ENCODE measurements around the gene PARD6A. TPM values are rescaled to one million over a fixed set of nuclear protein-coding genes. Genes with fewer than 3 reads are reported as not detected.

Gene PARD6A, protein sequence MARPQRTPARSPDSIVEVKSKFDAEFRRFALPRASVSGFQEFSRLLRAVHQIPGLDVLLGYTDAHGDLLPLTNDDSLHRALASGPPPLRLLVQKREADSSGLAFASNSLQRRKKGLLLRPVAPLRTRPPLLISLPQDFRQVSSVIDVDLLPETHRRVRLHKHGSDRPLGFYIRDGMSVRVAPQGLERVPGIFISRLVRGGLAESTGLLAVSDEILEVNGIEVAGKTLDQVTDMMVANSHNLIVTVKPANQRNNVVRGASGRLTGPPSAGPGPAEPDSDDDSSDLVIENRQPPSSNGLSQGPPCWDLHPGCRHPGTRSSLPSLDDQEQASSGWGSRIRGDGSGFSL
- total RNA-seq (2022; extraction: Qiagen RNA extraction; ENCODE audit: low read depth) = 1.5 to 2.6 TPM (median 2.3 TPM) in 5 replicates

DNA sequence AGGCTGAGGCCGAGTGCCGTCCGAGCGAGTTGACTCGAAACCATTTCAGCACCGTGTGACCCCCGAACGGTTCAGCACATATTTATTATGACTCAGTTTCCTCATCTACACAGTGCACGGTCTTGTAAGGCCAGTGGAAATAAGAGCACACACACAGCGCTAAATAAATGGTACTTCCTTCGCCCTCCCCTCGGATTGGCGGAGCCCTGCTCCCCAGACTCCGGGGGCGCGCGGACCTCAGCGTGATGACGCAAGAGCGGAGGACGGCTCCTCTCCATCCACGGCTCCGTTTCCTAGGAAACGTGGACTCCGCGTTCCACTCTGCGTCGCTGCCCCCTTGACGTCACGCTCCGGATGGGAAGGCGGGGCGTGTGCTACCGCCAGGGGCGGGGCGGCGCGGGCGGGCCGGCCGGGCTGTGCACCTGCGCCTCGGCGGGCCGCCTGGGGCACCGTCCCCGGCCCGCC lies at the start of gene PARD6A:
TSS of gene PARD6A (plus strand) at position 397 of the 465 bp plus-strand sequence. CDS start 79 bp downstream, outside the sequence.

DNA sequence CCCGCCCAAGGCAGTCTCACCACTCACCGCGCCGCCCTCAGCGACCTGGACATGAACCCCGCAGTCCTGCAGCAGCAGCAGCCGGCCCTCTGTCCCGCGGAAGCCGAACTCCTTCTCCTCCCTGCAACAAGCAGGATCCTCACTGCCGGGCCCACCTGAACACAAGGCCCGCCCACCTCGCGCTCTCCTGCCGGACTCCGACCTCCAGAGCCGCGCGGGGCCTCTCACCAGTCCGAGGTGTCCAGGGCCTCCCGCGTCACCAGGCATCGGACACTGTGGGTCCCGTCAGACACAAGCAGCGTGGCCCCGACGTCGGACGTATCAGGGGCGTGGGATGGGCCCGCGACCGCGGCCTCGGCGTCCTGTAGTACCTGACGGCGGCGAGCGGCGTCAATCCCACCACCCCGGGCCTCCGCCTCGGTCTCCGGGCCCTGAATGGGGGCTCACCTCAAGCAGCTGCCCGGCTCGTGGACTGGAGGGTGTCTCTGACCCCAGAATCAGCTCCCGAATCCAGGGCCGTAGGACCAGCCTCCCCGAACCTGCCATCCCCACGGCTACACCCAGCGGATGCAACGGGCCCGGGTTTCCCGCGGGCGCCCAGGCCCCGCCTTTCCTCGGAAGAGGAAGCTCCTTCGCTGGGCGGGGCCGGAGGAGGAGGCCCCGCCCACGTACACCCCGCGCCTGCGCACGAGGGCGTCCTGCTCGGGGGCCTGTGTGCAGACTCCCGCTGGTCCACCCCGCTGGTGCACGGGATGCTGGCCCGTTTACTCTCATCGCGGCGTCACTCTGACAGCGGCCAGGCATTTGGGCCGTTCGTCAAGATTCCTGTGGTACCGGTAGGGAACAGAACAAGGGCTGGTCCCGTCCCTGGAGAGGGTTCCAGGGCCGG lies 841 bp upstream of the PARD6A start, which contains the start of gene ACD:
TSS of gene ACD (minus strand) at position 586 of the 889 bp plus-strand sequence. CDS start at position 546, 40 bp downstream.

DNA sequence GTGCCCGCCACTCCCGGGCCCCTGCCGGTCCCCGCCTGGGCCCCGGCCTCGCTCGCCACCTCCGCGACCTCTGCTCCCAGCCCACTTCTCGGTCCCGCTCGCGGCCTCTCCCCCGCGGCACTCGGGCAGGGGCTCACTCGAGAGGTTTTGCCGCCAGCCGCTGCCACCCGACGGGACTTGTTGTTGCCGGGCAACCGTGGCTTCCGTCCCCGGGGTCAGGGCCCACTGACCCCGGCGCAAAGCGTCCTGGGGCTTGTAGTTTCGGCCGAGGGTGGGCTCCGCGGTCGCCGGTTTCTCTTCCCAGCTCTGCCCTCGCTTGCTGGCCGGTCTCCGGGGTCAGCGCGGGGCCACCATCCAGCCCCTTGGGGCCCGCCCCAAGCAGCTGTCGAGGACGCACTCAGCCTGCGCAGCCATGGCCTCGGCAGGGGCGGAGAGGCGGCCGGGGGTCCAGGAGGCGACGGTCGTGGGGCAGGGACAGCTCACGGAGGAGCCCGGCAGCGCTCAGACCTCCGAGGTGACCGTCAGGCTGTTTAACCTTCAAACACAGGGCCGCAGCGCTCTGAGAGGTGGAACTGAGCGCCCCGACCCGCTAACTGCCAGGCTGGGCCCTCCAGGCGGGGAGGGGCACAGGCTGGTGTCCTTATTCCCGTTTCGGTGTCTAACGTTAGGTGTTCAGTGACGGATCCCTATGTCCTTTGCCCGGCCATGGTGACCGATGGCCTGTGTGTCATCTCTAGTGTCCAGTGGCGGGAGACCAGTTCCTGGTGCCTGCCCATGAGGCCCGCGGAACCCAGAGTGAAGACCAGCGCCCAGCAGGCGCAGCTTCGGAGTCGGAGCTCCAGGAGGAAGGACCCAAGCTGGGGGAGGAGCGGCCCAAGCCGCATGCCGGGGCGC lies 6.0 kb downstream of the PARD6A start, which contains the start of the genes C16orf86 and ENKD1:
TSS of gene C16orf86 (plus strand) at position 256 of the 894 bp plus-strand sequence. CDS start at position 413, 157 bp downstream.
TSS of gene ENKD1 (minus strand) at position 192 of the 894 bp plus-strand sequence. CDS start 308 bp downstream, outside the sequence.

Other genes starting within 250 kb of the PARD6A start
- gene ZDHHC1, start 244.5 kb upstream of the PARD6A start, total RNA-seq (2022; extraction: Qiagen RNA extraction; ENCODE audit: low read depth) = 4.6 to 7.2 TPM (median 6.5 TPM) in 5 replicates
- gene HSD11B2, start 229.8 kb upstream of the PARD6A start, total RNA-seq (2022; extraction: Qiagen RNA extraction; ENCODE audit: low read depth) = 1.3 to 2.1 TPM (median 1.5 TPM) in 5 replicates
- 100 to 117 TPM (median 107 TPM) in 5 replicates for gene ATP6V0D1, start 179.8 kb upstream of the PARD6A start, total RNA-seq (2022; extraction: Qiagen RNA extraction; ENCODE audit: low read depth)
- not detected in 5 replicates for gene AGRP, start 177.4 kb upstream of the PARD6A start, total RNA-seq (2022; extraction: Qiagen RNA extraction; ENCODE audit: low read depth)
- 36.1 to 45.7 TPM (median 40.3 TPM) in 5 replicates for gene RIPOR1, start 132.1 kb upstream of the PARD6A start, total RNA-seq (2022; extraction: Qiagen RNA extraction; ENCODE audit: low read depth)
- gene CTCF, start 98.4 kb upstream of the PARD6A start, total RNA-seq (2022; extraction: Qiagen RNA extraction; ENCODE audit: low read depth) = 33.9 to 35.7 TPM (median 34.2 TPM) in 5 replicates
- 1.3 to 2.1 TPM (median 1.7 TPM) in 5 replicates for gene CARMIL2, start 15.8 kb upstream of the PARD6A start, total RNA-seq (2022; extraction: Qiagen RNA extraction; ENCODE audit: low read depth)
- 31.1 to 35.3 TPM (median 34.4 TPM) in 5 replicates for gene ACD, start 700 bp upstream of the PARD6A start, total RNA-seq (2022; extraction: Qiagen RNA extraction; ENCODE audit: low read depth)
- gene ENKD1, start 5.8 kb downstream of the PARD6A start, total RNA-seq (2022; extraction: Qiagen RNA extraction; ENCODE audit: low read depth) = 7.7 to 12.2 TPM (median 11.1 TPM) in 5 replicates
- 0.12 to 0.14 TPM in 2 of 5 replicates, not detected in the others for gene C16orf86, start 5.9 kb downstream of the PARD6A start, total RNA-seq (2022; extraction: Qiagen RNA extraction; ENCODE audit: low read depth)
- gene GFOD2, start 58.4 kb downstream of the PARD6A start, total RNA-seq (2022; extraction: Qiagen RNA extraction; ENCODE audit: low read depth) = 16.0 to 18.1 TPM (median 16.9 TPM) in 5 replicates
- gene RANBP10, start 145.6 kb downstream of the PARD6A start, total RNA-seq (2022; extraction: Qiagen RNA extraction; ENCODE audit: low read depth) = 7.4 to 9.5 TPM (median 8.3 TPM) in 5 replicates
- 0.29 to 0.53 TPM (median 0.41 TPM) in 5 replicates for gene TSNAXIP1, start 145.9 kb downstream of the PARD6A start, total RNA-seq (2022; extraction: Qiagen RNA extraction; ENCODE audit: low read depth)
- 26.3 to 42.4 TPM (median 39.3 TPM) in 5 replicates for gene THAP11, start 181.4 kb downstream of the PARD6A start, total RNA-seq (2022; extraction: Qiagen RNA extraction; ENCODE audit: low read depth)
- 228 to 243 TPM (median 238 TPM) in 5 replicates for gene NUTF2, start 186.0 kb downstream of the PARD6A start, total RNA-seq (2022; extraction: Qiagen RNA extraction; ENCODE audit: low read depth)
- 25.7 to 30.8 TPM (median 27.4 TPM) in 5 replicates for gene CENPT, start 186.7 kb downstream of the PARD6A start, total RNA-seq (2022; extraction: Qiagen RNA extraction; ENCODE audit: low read depth)
- 44.9 to 65.1 TPM (median 60.7 TPM) in 5 replicates for gene EDC4, start 212.1 kb downstream of the PARD6A start, total RNA-seq (2022; extraction: Qiagen RNA extraction; ENCODE audit: low read depth)
- gene NRN1L, start 223.9 kb downstream of the PARD6A start, total RNA-seq (2022; extraction: Qiagen RNA extraction; ENCODE audit: low read depth) = 0.28 to 0.52 TPM in 2 of 5 replicates, not detected in the others
- 12.7 to 18.9 TPM (median 14.8 TPM) in 5 replicates for gene PSKH1, start 232.3 kb downstream of the PARD6A start, total RNA-seq (2022; extraction: Qiagen RNA extraction; ENCODE audit: low read depth)